ENCODE measurements around the gene CELF2. TPM values are rescaled to one million over a fixed set of nuclear protein-coding genes. Genes with fewer than 3 reads are reported as not detected.

The CELF2 gene
- total RNA-seq, 1 experiment from 2014 or later = 0.27 TPM

- Mint-ChIP-seq H3K9me3 (ENCODE audit: unreplicated experiment) (no peaks in the 10 kb centered on the region), H3K27ac (ENCODE audit: unreplicated experiment) (no peak overlapping the region), H3K4me1 (ENCODE audit: low read depth, unreplicated experiment) (no peaks in the 10 kb centered on the region), H3K36me3 (ENCODE audit: insufficient read depth, unreplicated experiment) (no peaks in the 10 kb centered on the region), H3K4me3 (ENCODE audit: unreplicated experiment) (no peak overlapping the region), H3K27me3 (ENCODE audit: insufficient read depth, unreplicated experiment) (peaks cover 20% of the 10 kb centered on the region)
- ChIA-PET CTCF (no interaction called here), POLR2A (no interaction called here)
- intact Hi-C loops (cut with micrococcal nuclease; ENCODE audit: unreplicated experiment) = no loop called here
- Histone ChIP-seq H3K4me3 (ENCODE audit: low read depth, low read length) (no peak overlapping the region), H3K27me3 (replicated peaks; ENCODE audit: control insufficient read depth, insufficient read depth, low read length) (no peaks in the 10 kb centered on the region; the same call in 1 of the 2 replicates), H3K9me3 (no peaks in the 10 kb centered on the region), H3K4me1 (no peaks in the 10 kb centered on the region), H3K36me3 (ENCODE audit: control insufficient read depth, insufficient read depth, low read length) (no peaks in the 10 kb centered on the region)
- no TSS peak for BruUV-seq (replicated peaks)
- DNase-seq = no peak
- no peak for TF ChIP-seq CTCF (IDR thresholded peaks at IDR 0.05; ENCODE audit: insufficient read depth in 1 of 2, low read depth in 1 of 2, low read length in 1 of 2, severe bottlenecking in 1 of 2, unreplicated experiment in 1 of 2)
Measured at GRCh38 chr10:10975647-10976046, 42.0 kb upstream of the CELF2 start.

- Histone ChIP-seq H3K9me3 (no peaks in the 10 kb centered on the region), H3K4me3 (ENCODE audit: low read depth, low read length) (no peak overlapping the region), H3K4me1 (no peaks in the 10 kb centered on the region), H3K27me3 (replicated peaks; ENCODE audit: control insufficient read depth, insufficient read depth, low read length) (no peaks in the 10 kb centered on the region; the same call in 1 of the 2 replicates), H3K36me3 (ENCODE audit: control insufficient read depth, insufficient read depth, low read length) (no peaks in the 10 kb centered on the region)
- no TSS peak for BruUV-seq (replicated peaks)
- Mint-ChIP-seq H3K36me3 (ENCODE audit: insufficient read depth, unreplicated experiment) (no peaks in the 10 kb centered on the region), H3K4me1 (ENCODE audit: low read depth, unreplicated experiment) (no peaks in the 10 kb centered on the region), H3K27ac (ENCODE audit: unreplicated experiment) (no peak overlapping the region), H3K4me3 (ENCODE audit: unreplicated experiment) (no peak overlapping the region), H3K9me3 (ENCODE audit: unreplicated experiment) (no peaks in the 10 kb centered on the region), H3K27me3 (ENCODE audit: insufficient read depth, unreplicated experiment) (peaks cover 20% of the 10 kb centered on the region)
- no peak for DNase-seq
- intact Hi-C loops (cut with micrococcal nuclease; ENCODE audit: unreplicated experiment) = no loop called here
- ChIA-PET CTCF (no interaction called here), POLR2A (no interaction called here)
- TF ChIP-seq CTCF (IDR thresholded peaks at IDR 0.05; ENCODE audit: insufficient read depth in 1 of 2, low read depth in 1 of 2, low read length in 1 of 2, severe bottlenecking in 1 of 2, unreplicated experiment in 1 of 2) = no peak
Measured at GRCh38 chr10:10976652-10977051, 41.0 kb upstream of the CELF2 start.

- Histone ChIP-seq H3K4me1 (no peaks in the 10 kb centered on the region), H3K36me3 (ENCODE audit: control insufficient read depth, insufficient read depth, low read length) (no peaks in the 10 kb centered on the region), H3K4me3 (ENCODE audit: low read depth, low read length) (no peak overlapping the region), H3K27me3 (replicated peaks; ENCODE audit: control insufficient read depth, insufficient read depth, low read length) (no peaks in the 10 kb centered on the region; the same call in 1 of the 2 replicates), H3K9me3 (no peaks in the 10 kb centered on the region)
- Mint-ChIP-seq H3K27me3 (ENCODE audit: insufficient read depth, unreplicated experiment) (peaks cover 19% of the 10 kb centered on the region), H3K4me3 (ENCODE audit: unreplicated experiment) (no peak overlapping the region), H3K36me3 (ENCODE audit: insufficient read depth, unreplicated experiment) (no peaks in the 10 kb centered on the region), H3K27ac (ENCODE audit: unreplicated experiment) (no peak overlapping the region), H3K4me1 (ENCODE audit: low read depth, unreplicated experiment) (no peaks in the 10 kb centered on the region), H3K9me3 (ENCODE audit: unreplicated experiment) (no peaks in the 10 kb centered on the region)
- no peak for DNase-seq
- ChIA-PET POLR2A (no interaction called here), CTCF (no interaction called here)
- BruUV-seq (replicated peaks) = no TSS peak
- intact Hi-C loops (cut with micrococcal nuclease; ENCODE audit: unreplicated experiment) = no loop called here
- no peak for TF ChIP-seq CTCF (IDR thresholded peaks at IDR 0.05; ENCODE audit: insufficient read depth in 1 of 2, low read depth in 1 of 2, low read length in 1 of 2, severe bottlenecking in 1 of 2, unreplicated experiment in 1 of 2)
Measured at GRCh38 chr10:10977226-10977956, 40.3 kb upstream of the CELF2 start.
